ENCODE measurements around the gene MBD2. TPM values are rescaled to one million over a fixed set of nuclear protein-coding genes. Genes with fewer than 3 reads are reported as not detected.

Gene MBD2
- total RNA-seq, 2 donors from 2014 or later: 35.9 to 39.2 TPM

GRCh38 chr18:54268751-54269150 lies 44.3 kb upstream of the MBD2 start:
- Histone ChIP-seq H3K9ac (ENCODE audit: extremely low read depth, low read length, poor library complexity, severe bottlenecking) (peak overlapping the region; percentile 79), H3K4me3 (ENCODE audit: low read length) (peak overlapping the region; percentile 95), H3K4me1 (ENCODE audit: control insufficient read depth, insufficient read depth, low read length) (no peaks in the 10 kb centered on the region), H3K36me3 (ENCODE audit: control insufficient read depth, insufficient read depth, low read length) (peaks cover 1% of the 10 kb centered on the region), H3K27ac (ENCODE audit: low read depth, low read length) (no peak overlapping the region), H3K27me3 (ENCODE audit: control insufficient read depth, insufficient read depth, low read length, poor library complexity, severe bottlenecking) (no peaks in the 10 kb centered on the region), H3K9me3 (ENCODE audit: control insufficient read depth, low read length) (no peaks in the 10 kb centered on the region)
- no peak for DNase-seq
- H3K27me3 Mint-ChIP-seq (ENCODE audit: insufficient read depth): no peaks in the 10 kb centered on the region
- peak overlapping the region; percentile 94 for H3K27ac Mint-ChIP-seq
- WGBS, 2 experiments (ENCODE audit: insufficient coverage in 1 of 2, insufficient read length in 1 of 2): 81 to 89% methylated on average over 2 to 6 of the region's 6 CpGs
- peaks cover under 1% of the 10 kb centered on the region for H3K36me3 Mint-ChIP-seq (ENCODE audit: low read depth)
- H3K4me1 Mint-ChIP-seq: peaks cover 17% of the 10 kb centered on the region
- peak overlapping the region; percentile 72 for H3K4me3 Mint-ChIP-seq
- no peaks in the 10 kb centered on the region for H3K9me3 Mint-ChIP-seq
- no peak for TF ChIP-seq CTCF (conservative IDR thresholded peaks at IDR 0.05)

GRCh38 chr18:54267701-54268100 lies 43.2 kb upstream of the MBD2 start:
- no peak for TF ChIP-seq CTCF (conservative IDR thresholded peaks at IDR 0.05)
- Mint-ChIP-seq H3K9me3 (no peaks in the 10 kb centered on the region), H3K27ac (no peak overlapping the region), H3K4me1 (peaks cover 17% of the 10 kb centered on the region), H3K4me3 (no peak overlapping the region), H3K27me3 (ENCODE audit: insufficient read depth) (no peaks in the 10 kb centered on the region), H3K36me3 (ENCODE audit: low read depth) (no peaks in the 10 kb centered on the region)
- no peaks in the 10 kb centered on the region for H3K36me3 ChIP-seq (ENCODE audit: control insufficient read depth, insufficient read depth, low read length)
- H3K27me3 ChIP-seq (ENCODE audit: control insufficient read depth, insufficient read depth, low read length, poor library complexity, severe bottlenecking): no peaks in the 10 kb centered on the region
- DNase-seq: no peak
- no peak overlapping the region for H3K4me3 ChIP-seq (ENCODE audit: low read length)
- H3K27ac ChIP-seq (ENCODE audit: low read depth, low read length): no peak overlapping the region
- no peaks in the 10 kb centered on the region for H3K9me3 ChIP-seq (ENCODE audit: control insufficient read depth, low read length)
- 88 to 96% methylated on average over 4 to 7 of the region's 7 CpGs for WGBS, 2 experiments (ENCODE audit: insufficient coverage in 1 of 2, insufficient read length in 1 of 2)
- no peaks in the 10 kb centered on the region for H3K4me1 ChIP-seq (ENCODE audit: control insufficient read depth, insufficient read depth, low read length)
- H3K9ac ChIP-seq (ENCODE audit: extremely low read depth, low read length, poor library complexity, severe bottlenecking): no peak overlapping the region

- DNase-seq: no peak
- WGBS, 2 experiments (ENCODE audit: insufficient coverage in 1 of 2, insufficient read length in 1 of 2): 100% methylated on average over 1 of the region's 1 CpG; no CpG with 5 or more reads in 1 of the 2 experiments
- Mint-ChIP-seq H3K27me3 (ENCODE audit: insufficient read depth) (no peaks in the 10 kb centered on the region), H3K36me3 (ENCODE audit: low read depth) (no peaks in the 10 kb centered on the region), H3K4me3 (no peak overlapping the region), H3K27ac (no peak overlapping the region), H3K4me1 (peaks cover 2% of the 10 kb centered on the region), H3K9me3 (no peaks in the 10 kb centered on the region)
- Histone ChIP-seq H3K4me1 (ENCODE audit: control insufficient read depth, insufficient read depth, low read length) (no peaks in the 10 kb centered on the region), H3K27me3 (ENCODE audit: control insufficient read depth, insufficient read depth, low read length, poor library complexity, severe bottlenecking) (no peaks in the 10 kb centered on the region), H3K27ac (ENCODE audit: low read depth, low read length) (no peak overlapping the region), H3K9me3 (ENCODE audit: control insufficient read depth, low read length) (no peaks in the 10 kb centered on the region), H3K36me3 (ENCODE audit: control insufficient read depth, insufficient read depth, low read length) (no peaks in the 10 kb centered on the region), H3K9ac (ENCODE audit: extremely low read depth, low read length, poor library complexity, severe bottlenecking) (no peak overlapping the region), H3K4me3 (ENCODE audit: low read length) (no peak overlapping the region)
- no peak for TF ChIP-seq CTCF (conservative IDR thresholded peaks at IDR 0.05)
Observed at GRCh38 chr18:54263904-54264336, 39.5 kb upstream of the MBD2 start.
